Left ventricle myocardium inferior (tissue), 1 donor: ENCODE data around the gene SHISAL1. TPM values are rescaled to one million over a fixed set of nuclear protein-coding genes. Genes with fewer than 3 reads are reported as not detected.
"Not testable (repeated sequence)": the region's sequence is repeated elsewhere in the genome, so short reads cannot be mapped to it uniquely, and the experiment has no call there.

Experiments
- DNase-seq: peaks from one replicate; pipeline ENCODE4 v3.0.0-alpha.2; 2020
- H3K27ac ChIP-seq: fragments of 200-600 bp; replicated peaks from 2 replicates; pipeline ENCODE4 v1.8.0; 2021
- H3K27me3 ChIP-seq: fragments of 200-600 bp; 2 replicates; pipeline ENCODE4 v1.8.0; 2021; ENCODE audit warnings: low read depth
- H3K36me3 ChIP-seq: fragments of 200-600 bp; 2 replicates; pipeline ENCODE4 v1.8.0; 2021
- H3K4me1 ChIP-seq: fragments of 200-600 bp; 2 replicates; pipeline ENCODE4 v1.8.0; 2021
- H3K4me3 ChIP-seq: fragments of 200-600 bp; 2 replicates; pipeline ENCODE4 v1.8.0; 2021; ENCODE audit warnings: mild to moderate bottlenecking, moderate library complexity
- H3K9me3 ChIP-seq: fragments of 200-600 bp; replicated peaks from 2 replicates; pipeline ENCODE4 v1.8.0; 2021
- CTCF ChIP-seq: fragments of 200-600 bp; IDR thresholded peaks from 2 replicates; pipeline ENCODE4 v1.8.0; 2021; ENCODE audit warnings: antibody characterized with exemption, mild to moderate bottlenecking, borderline replicate concordance
- intact Hi-C: fragments of 100-400 bp; cut with micrococcal nuclease; formaldehyde crosslinking; loops from one replicate; pipeline ENCODE4 v1.11.0; 2022
- total RNA-seq: library from RNA; stranded (reverse); fragmentation: NEBNext Ultra II Directional; extraction: Animal tissue kit (Norgen Biotek cat#: 25700); gene quantifications from one replicate; pipeline ENCODE4 v1.2.1, GENCODE V29; 2021
- donor health status: DM: no; HTN: yes; CAD: no; lungs with severe emphysema.

The SHISAL1 gene
- total RNA-seq, 1 donor from 2014 or later, result 1.3 TPM

GRCh38 chr22:44304354-44304753, 8.4 kb downstream of the SHISAL1 start:
- no peak for DNase-seq
- Histone ChIP-seq H3K4me3 (no peak overlapping the region), H3K27ac (no peak overlapping the region), H3K27me3 (no peaks in the 10 kb centered on the region), H3K36me3 (no peaks in the 10 kb centered on the region), H3K4me1 (peaks cover 18% of the 10 kb centered on the region), H3K9me3 (no peaks in the 10 kb centered on the region)
- intact Hi-C loops, result no loop called here
- no peak for TF ChIP-seq CTCF

GRCh38 chr22:44302363-44302762, 10.4 kb downstream of the SHISAL1 start:
- intact Hi-C loops, DNase-seq, H3K27ac ChIP-seq, H3K4me1 ChIP-seq, H3K27me3 ChIP-seq, H3K36me3 ChIP-seq, H3K4me3 ChIP-seq, H3K9me3 ChIP-seq: not testable (repeated sequence)

- intact Hi-C loops, result no loop called here
- H3K27me3 ChIP-seq, result no peaks in the 10 kb centered on the region
Measured at GRCh38 chr22:44301039-44301438, 11.7 kb downstream of the SHISAL1 start.

GRCh38 chr22:44299124-44299523, 13.6 kb downstream of the SHISAL1 start:
- no peak overlapping the region for H3K27ac ChIP-seq
- no peaks in the 10 kb centered on the region for H3K4me1 ChIP-seq
- no peaks in the 10 kb centered on the region for H3K27me3 ChIP-seq
- H3K36me3 ChIP-seq, result no peaks in the 10 kb centered on the region
- intact Hi-C loops, result no loop called here
- DNase-seq, result no peak
- no peak for TF ChIP-seq CTCF
- H3K9me3 ChIP-seq, result peaks cover 17% of the 10 kb centered on the region
- no peak overlapping the region for H3K4me3 ChIP-seq

More at GRCh38 chr22:44301039-44301438, 11.7 kb downstream of the SHISAL1 start:
- no peaks in the 10 kb centered on the region for H3K9me3 ChIP-seq
- no peaks in the 10 kb centered on the region for H3K36me3 ChIP-seq
- DNase-seq, result no peak
- no peak overlapping the region for H3K27ac ChIP-seq
- H3K4me1 ChIP-seq, result no peaks in the 10 kb centered on the region
- TF ChIP-seq CTCF, result no peak
- no peak overlapping the region for H3K4me3 ChIP-seq

GRCh38 chr22:44298406-44299091, 14.2 kb downstream of the SHISAL1 start:
- DNase-seq, result no peak
- H3K4me1 ChIP-seq, result no peaks in the 10 kb centered on the region

More at GRCh38 chr22:44298406-44299091, 14.2 kb downstream of the SHISAL1 start:
- Histone ChIP-seq H3K27me3 (no peaks in the 10 kb centered on the region), H3K27ac (no peak overlapping the region), H3K4me3 (no peak overlapping the region), H3K36me3 (no peaks in the 10 kb centered on the region), H3K9me3 (peaks cover 19% of the 10 kb centered on the region)
- TF ChIP-seq CTCF, result no peak
- intact Hi-C loops, result no loop called here
